GM12875 (cell line): ENCODE measurements around the gene MYO1G.

Experiments
- H3K4me3 ChIP-seq: one replicate; pipeline ENCODE4 v1.5.1; 2011; ENCODE audit warnings: low read depth, low read length, control low read depth
- TF ChIP-seq, protein P1 (sequence below): IDR thresholded peaks from 2 replicates; pipeline ENCODE4 v1.5.1; 2011; ENCODE audit warnings: low read depth, mild to moderate bottlenecking, control low read depth, inconsistent platforms, low read length, moderate library complexity, borderline replicate concordance; ENCODE audit not compliant: insufficient read depth

The MYO1G gene

DNA sequence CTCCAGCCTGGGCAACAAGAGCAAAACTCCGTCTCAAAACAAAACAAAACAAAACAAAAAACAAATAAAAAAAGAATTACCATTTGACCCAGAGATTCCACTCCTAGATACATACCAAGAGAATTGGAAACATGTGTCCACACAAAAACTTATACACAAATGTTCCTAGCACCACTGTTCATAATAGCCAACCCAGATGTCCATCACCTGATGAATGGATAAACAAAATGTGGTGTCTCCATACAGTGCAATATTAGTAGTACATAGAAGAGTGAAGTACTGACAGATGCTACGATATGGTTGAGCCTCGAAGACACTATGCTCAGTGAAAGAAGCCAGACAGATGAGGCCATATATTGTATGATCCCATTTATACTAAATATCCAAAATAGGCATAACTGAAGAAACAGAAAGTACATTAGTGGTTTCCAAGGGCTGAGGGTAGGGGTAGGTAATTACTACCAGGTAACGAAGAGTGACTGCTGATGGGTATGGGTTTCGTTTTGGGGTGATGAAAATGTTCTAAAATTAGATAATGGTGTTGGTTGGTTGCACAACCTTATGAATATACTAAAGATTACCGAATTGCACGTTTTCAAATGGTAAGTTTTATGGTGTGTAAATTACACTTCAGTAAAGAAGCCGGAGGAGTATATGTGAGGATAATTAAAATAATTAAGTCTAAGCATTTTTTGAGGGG, 20.0 kb downstream of the MYO1G start:
- H3K4me3 ChIP-seq, result no peak overlapping the region
- TF ChIP-seq, protein P1, sequence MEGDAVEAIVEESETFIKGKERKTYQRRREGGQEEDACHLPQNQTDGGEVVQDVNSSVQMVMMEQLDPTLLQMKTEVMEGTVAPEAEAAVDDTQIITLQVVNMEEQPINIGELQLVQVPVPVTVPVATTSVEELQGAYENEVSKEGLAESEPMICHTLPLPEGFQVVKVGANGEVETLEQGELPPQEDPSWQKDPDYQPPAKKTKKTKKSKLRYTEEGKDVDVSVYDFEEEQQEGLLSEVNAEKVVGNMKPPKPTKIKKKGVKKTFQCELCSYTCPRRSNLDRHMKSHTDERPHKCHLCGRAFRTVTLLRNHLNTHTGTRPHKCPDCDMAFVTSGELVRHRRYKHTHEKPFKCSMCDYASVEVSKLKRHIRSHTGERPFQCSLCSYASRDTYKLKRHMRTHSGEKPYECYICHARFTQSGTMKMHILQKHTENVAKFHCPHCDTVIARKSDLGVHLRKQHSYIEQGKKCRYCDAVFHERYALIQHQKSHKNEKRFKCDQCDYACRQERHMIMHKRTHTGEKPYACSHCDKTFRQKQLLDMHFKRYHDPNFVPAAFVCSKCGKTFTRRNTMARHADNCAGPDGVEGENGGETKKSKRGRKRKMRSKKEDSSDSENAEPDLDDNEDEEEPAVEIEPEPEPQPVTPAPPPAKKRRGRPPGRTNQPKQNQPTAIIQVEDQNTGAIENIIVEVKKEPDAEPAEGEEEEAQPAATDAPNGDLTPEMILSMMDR, result no peak

DNA sequence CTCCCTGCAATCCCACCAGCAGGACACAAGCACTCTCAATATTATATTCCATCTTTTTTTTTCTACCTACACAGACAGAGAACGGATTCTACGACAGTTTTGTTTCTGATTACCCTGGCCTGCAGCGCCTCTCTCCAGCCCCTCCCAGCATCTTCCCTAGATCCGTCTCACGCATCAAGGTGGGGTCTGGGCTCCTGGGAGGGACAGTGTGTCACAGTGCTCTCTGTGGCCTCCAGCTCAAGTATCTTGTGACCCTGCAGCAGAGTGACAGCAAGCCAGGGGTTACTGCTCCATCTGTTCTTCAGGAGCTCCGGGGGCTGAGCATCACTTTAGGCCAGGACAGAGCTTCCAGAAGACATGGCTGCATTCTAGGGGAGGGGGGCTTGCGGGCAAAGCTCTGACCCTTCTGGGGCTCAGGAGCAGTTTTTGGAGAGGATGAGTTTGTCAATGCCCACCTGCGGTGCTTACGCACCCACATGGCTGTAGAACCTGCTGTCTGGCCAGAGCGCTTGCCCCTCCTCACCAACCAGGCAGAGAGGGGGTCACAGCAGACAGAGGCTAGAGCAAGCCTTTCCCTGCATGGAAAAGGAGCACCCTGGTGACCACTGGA, 22.6 kb downstream of the MYO1G start:
- H3K4me3 ChIP-seq, result no peak overlapping the region
- TF ChIP-seq, protein P1, result no peak

DNA sequence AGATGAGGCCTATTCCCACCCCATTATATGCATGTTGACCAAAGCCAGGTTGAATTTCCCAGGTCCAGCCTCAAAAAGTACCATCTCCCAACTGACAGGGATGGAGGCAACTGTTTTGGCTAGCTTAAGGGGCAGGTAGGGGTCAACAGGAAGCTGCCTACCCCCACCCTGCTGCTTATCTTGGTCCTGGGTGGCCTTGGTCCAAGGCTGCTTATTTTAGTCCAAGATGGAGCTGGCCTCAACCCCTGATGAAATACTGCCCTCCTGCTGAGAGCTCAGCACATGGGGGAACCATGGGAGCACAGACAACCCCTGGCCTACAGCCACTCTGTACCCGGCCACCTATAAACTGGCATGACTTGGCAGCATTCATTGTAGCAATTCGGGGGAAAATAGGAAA, 23.1 kb downstream of the MYO1G start:
- H3K4me3 ChIP-seq, result no peak overlapping the region
- TF ChIP-seq, protein P1, result no peak

DNA sequence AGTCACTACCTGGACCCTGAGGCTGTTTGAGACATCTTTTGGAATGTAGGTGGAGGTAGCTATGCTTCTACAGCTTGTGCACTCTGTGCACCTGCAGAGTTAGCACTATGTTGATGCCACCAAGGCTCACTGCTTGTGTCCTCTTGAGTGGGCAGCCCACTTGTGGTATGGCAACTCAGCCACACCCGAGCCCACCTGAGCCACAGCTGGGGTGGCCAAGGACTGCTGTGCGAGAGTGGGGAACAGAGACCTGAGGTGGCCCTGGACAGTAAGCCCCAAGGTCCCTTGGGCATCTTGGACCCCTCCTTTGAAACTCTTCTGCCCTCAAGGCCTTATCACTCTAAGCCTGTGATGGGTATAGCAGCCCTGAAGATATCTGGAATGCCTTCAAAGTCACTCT, 25.7 kb downstream of the MYO1G start:
- no peak overlapping the region for H3K4me3 ChIP-seq
- TF ChIP-seq, protein P1, result no peak

DNA sequence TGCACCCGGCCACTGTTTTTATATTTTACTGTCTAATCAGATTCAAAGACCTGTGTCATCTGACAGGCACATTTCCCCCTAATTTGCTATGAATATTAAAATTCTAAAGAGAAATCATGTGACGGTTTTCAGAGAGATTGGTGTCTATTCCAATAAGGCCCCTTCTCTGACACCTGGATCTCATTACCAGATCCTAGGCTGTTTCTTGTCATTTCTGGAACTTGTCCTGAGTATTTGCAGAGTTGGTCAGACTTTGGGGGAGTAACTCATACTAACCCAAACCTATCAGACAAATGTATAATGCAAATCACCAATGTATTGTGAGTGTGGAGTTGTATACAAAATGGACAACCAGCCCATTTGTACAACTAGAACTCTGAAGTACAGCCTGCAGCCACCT, 29.5 kb downstream of the MYO1G start:
- TF ChIP-seq, protein P1, result no peak
- no peak overlapping the region for H3K4me3 ChIP-seq

DNA sequence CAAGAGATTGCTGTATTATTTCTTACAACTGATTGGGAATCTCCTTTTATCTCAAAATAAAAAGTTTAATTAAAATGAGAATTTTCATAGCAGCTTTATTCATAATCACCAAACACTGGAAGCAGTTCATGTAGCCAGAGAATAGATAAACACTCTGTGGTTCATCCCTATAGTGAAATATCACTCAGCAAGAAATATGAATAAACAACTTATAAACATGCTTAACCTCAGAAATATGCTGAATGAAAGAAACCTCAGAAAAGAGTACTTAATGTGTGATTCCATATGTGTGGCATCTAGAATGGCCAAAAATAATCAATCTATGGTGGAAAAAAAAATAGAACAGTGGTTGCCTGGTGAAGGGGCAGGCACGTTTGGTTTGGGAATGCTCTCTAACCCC, 33.3 kb downstream of the MYO1G start:
- TF ChIP-seq, protein P1, result no peak
- H3K4me3 ChIP-seq, result no peak overlapping the region

DNA sequence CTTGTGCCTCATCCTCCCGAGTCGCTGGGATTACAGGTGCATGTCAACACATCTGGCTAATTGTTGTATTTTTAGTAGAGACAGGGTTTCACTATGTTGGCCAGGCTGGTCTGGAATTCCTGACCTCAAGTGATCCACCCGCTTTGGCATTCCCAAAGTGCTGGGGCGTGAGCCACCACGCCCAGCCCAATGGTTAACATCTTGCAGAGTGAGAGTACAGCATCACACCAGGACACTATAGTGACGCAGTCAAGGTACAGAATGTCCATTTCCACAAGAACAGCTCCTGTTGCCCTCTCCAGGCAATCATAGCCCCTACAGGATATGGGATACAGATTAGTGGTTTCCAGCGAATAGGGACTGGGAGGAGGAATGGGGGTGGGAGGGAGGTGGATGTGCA, 34.0 kb downstream of the MYO1G start:
- TF ChIP-seq, protein P1, result no peak
- H3K4me3 ChIP-seq, result no peak overlapping the region
